ENCODE results near the gene SMG1. TPM values are rescaled to one million over a fixed set of nuclear protein-coding genes. Genes with fewer than 3 reads are reported as not detected.
A peak's percentile ranks its signal among the peaks of the same experiment; 100 is the strongest.

The SMG1 gene
- total and polyA plus RNA-seq, 2 of the 13 experiments (the other 11 are each of a cell fraction or from before 2014, with no cell fraction given): 48.7 to 53.7 TPM

DNA sequence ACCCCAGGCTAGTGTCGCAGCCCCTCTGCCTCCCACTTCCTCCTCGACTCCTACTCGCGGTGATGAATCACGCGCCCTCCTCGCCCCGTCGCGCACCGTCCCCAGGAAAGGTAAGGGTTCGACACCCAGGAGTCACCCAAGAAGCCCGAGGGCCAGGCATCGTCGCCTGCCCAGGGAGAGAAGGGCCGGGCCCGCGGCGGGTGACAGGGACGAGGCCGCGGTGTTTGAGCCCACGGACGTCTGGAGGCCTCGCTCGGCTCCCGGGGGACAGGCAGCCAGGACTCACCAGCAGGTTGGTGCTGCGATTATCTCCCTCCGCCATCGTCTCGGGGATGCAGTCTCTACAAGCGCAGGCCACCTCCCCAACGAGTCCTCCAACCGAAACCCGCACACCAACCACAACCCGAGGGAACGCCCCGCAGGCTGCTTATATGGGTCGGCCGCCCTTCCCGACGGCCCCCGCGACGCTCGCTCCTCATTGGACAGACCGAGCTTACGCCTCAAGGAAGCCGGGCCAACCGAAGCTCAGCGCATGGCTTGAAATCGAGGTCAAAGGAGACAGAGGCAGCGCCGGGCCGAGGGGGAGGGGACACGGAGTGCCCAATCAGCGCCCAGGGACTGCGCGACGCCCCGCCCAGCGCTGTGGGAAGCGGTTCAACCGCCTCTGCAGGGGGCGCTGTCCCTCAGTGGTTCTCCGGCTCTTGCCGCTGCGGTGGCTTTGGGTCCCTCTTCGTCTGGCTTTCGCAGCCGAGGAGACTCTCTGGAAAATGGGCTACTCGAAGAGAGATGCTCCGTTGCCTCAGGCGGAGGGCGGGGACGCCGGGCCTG, 124.8 kb downstream of the SMG1 start, which contains the start of gene ARL6IP1 (continued):
- TF ChIP-seq, protein P1, sequence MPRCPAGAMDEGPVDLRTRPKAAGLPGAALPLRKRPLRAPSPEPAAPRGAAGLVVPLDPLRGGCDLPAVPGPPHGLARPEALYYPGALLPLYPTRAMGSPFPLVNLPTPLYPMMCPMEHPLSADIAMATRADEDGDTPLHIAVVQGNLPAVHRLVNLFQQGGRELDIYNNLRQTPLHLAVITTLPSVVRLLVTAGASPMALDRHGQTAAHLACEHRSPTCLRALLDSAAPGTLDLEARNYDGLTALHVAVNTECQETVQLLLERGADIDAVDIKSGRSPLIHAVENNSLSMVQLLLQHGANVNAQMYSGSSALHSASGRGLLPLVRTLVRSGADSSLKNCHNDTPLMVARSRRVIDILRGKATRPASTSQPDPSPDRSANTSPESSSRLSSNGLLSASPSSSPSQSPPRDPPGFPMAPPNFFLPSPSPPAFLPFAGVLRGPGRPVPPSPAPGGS (CRISPR knock-in tag; IDR thresholded peaks at IDR 0.05): peak; percentile 98
- TF ChIP-seq PHF5A (CRISPR knock-in tag; IDR thresholded peaks at IDR 0.05; ENCODE audit: low read depth, unreplicated experiment) (peak; percentile 98), SNAPC2 (CRISPR knock-in tag; IDR thresholded peaks at IDR 0.05) (peak; percentile 99), SALL2 (CRISPR knock-in tag; IDR thresholded peaks at IDR 0.05) (peak; percentile 98), FIP1L1 (IDR thresholded peaks at IDR 0.05; ENCODE audit: borderline replicate concordance, insufficient read depth, low read depth, low read length) (peak; percentile 99; the same call in 1 of the 2 replicates), STAT5B (CRISPR knock-in tag; IDR thresholded peaks at IDR 0.05) (peak; percentile 86), RFX1 (IDR thresholded peaks at IDR 0.05) (no peak), SSRP1 (CRISPR knock-in tag; IDR thresholded peaks at IDR 0.05) (peak; percentile 50; the same call in 1 of the 2 replicates), POLR2A (IDR thresholded peaks at IDR 0.05; ENCODE audit: insufficient read depth in 1 of 2, low read depth in 2 of 2, low read length in 2 of 2) (peak; percentile 100), HOXD1 (CRISPR knock-in tag; IDR thresholded peaks at IDR 0.05) (peak; percentile 91), EEA1 (CRISPR knock-in tag; IDR thresholded peaks at IDR 0.05; ENCODE audit: borderline replicate concordance) (peak; percentile 96), ZFP36 (IDR thresholded peaks at IDR 0.05; ENCODE audit: borderline replicate concordance, low read depth, low read length, partially characterized antibody) (no peak), RNF2 (conservative IDR thresholded peaks at IDR 0.05; ENCODE audit: low read depth) (peak; percentile 89; the same call in 1 of the 2 replicates), MEIS2 (CRISPR knock-in tag; IDR thresholded peaks at IDR 0.05) (peak; percentile 75), ISL2 (CRISPR knock-in tag; IDR thresholded peaks at IDR 0.05) (peak; percentile 87), IRX3 (CRISPR knock-in tag; IDR thresholded peaks at IDR 0.05; ENCODE audit: borderline replicate concordance, low read depth) (peak; percentile 95), NFRKB (IDR thresholded peaks at IDR 0.05) (no peak), MED1 (CRISPR knock-in tag; IDR thresholded peaks at IDR 0.05) (peak; percentile 92), ZNF17 (CRISPR knock-in tag; IDR thresholded peaks at IDR 0.05) (peak; percentile 97), JUN (CRISPR knock-in tag; IDR thresholded peaks at IDR 0.05) (peak; percentile 12), AGO1 (IDR thresholded peaks at IDR 0.05; ENCODE audit: low read depth, low read length, poor library complexity, severe bottlenecking) (peak; percentile 92), HOXA5 (CRISPR knock-in tag; IDR thresholded peaks at IDR 0.05) (peak; percentile 97), ZNF501 (CRISPR knock-in tag; IDR thresholded peaks at IDR 0.05) (peak; percentile 99)
- TF ChIP-seq, protein P2, sequence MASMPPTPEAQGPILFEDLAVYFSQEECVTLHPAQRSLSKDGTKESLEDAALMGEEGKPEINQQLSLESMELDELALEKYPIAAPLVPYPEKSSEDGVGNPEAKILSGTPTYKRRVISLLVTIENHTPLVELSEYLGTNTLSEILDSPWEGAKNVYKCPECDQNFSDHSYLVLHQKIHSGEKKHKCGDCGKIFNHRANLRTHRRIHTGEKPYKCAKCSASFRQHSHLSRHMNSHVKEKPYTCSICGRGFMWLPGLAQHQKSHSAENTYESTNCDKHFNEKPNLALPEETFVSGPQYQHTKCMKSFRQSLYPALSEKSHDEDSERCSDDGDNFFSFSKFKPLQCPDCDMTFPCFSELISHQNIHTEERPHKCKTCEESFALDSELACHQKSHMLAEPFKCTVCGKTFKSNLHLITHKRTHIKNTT (CRISPR knock-in tag; IDR thresholded peaks at IDR 0.05): peak; percentile 92; the same call in 1 of the 2 replicates
- TF ChIP-seq, protein P3, sequence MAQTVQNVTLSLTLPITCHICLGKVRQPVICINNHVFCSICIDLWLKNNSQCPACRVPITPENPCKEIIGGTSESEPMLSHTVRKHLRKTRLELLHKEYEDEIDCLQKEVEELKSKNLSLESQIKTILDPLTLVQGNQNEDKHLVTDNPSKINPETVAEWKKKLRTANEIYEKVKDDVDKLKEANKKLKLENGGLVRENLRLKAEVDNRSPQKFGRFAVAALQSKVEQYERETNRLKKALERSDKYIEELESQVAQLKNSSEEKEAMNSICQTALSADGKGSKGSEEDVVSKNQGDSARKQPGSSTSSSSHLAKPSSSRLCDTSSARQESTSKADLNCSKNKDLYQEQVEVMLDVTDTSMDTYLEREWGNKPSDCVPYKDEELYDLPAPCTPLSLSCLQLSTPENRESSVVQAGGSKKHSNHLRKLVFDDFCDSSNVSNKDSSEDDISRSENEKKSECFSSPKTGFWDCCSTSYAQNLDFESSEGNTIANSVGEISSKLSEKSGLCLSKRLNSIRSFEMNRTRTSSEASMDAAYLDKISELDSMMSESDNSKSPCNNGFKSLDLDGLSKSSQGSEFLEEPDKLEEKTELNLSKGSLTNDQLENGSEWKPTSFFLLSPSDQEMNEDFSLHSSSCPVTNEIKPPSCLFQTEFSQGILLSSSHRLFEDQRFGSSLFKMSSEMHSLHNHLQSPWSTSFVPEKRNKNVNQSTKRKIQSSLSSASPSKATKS (CRISPR knock-in tag; IDR thresholded peaks at IDR 0.05): peak; percentile 99
- TF ChIP-seq, protein P4, sequence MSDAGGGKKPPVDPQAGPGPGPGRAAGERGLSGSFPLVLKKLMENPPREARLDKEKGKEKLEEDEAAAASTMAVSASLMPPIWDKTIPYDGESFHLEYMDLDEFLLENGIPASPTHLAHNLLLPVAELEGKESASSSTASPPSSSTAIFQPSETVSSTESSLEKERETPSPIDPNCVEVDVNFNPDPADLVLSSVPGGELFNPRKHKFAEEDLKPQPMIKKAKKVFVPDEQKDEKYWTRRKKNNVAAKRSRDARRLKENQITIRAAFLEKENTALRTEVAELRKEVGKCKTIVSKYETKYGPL (CRISPR knock-in tag; IDR thresholded peaks at IDR 0.05): peak; percentile 69
